Smooth muscle cell (in vitro differentiated cells): ENCODE measurements around the gene AUNIP. TPM values are rescaled to one million over a fixed set of nuclear protein-coding genes. Genes with fewer than 3 reads are reported as not detected.

Experiments used
- DNase-seq: peaks from one replicate; lab custom pipeline; 2025; ENCODE audit not compliant: unreplicated experiment; lab: John Stamatoyannopoulos, UW
- H2AFZ ChIP-seq: fragments of 200-600 bp; sonication (generic); 2 replicates; pipeline ENCODE4 v1.6.0; 2016; ENCODE audit warnings: antibody characterized with exemption, low read depth, mild to moderate bottlenecking
- H3F3A ChIP-seq: fragments of 200-600 bp; sonication (generic); 2 replicates; pipeline ENCODE4 v1.6.0; 2017; ENCODE audit warnings: antibody characterized with exemption, low read depth
- H3K27ac ChIP-seq: fragments of 200-600 bp; sonication (generic); 2 replicates; pipeline ENCODE4 v1.5.1; 2016; ENCODE audit warnings: low read depth, mild to moderate bottlenecking
- H3K27me3 ChIP-seq: fragments of 200-600 bp; sonication (generic); 2 replicates; pipeline ENCODE4 v1.6.1; 2016; ENCODE audit warnings: low read depth, mild to moderate bottlenecking
- H3K36me3 ChIP-seq: fragments of 200-600 bp; sonication (generic); 2 replicates; pipeline ENCODE4 v1.5.1; 2016; ENCODE audit warnings: low read depth
- H3K4me1 ChIP-seq: fragments of 200-600 bp; sonication (generic); 2 replicates; pipeline ENCODE4 v1.5.1; 2016; ENCODE audit warnings: low read depth
- H3K4me2 ChIP-seq: fragments of 200-600 bp; sonication (generic); 2 replicates; pipeline ENCODE4 v1.6.0; 2016; ENCODE audit warnings: mild to moderate bottlenecking
- H3K4me3 ChIP-seq: fragments of 200-600 bp; sonication (generic); 2 replicates; pipeline ENCODE4 v1.5.1; 2016; ENCODE audit warnings: mild to moderate bottlenecking
- H3K79me2 ChIP-seq: fragments of 200-600 bp; sonication (generic); 2 replicates; pipeline ENCODE4 v1.6.0; 2016; ENCODE audit warnings: low read depth, mild to moderate bottlenecking
- H3K9ac ChIP-seq: fragments of 200-600 bp; sonication (generic); 2 replicates; pipeline ENCODE4 v1.6.0; 2016; ENCODE audit warnings: low read depth
- H3K9me3 ChIP-seq: fragments of 200-600 bp; sonication (generic); replicated peaks from 2 replicates; pipeline ENCODE4 v1.5.1; 2016; ENCODE audit warnings: low read depth
- H4K20me1 ChIP-seq: fragments of 200-600 bp; sonication (generic); 2 replicates; pipeline ENCODE4 v1.6.0; 2016; ENCODE audit warnings: low read depth
- WGBS: methylation state at CpG from one replicate; pipeline ENCODE4 v1.1.7; 2016; ENCODE audit warnings: low lambda C conversion rate; 5-methylcytosine and 5-hydroxymethylcytosine counted together
- polyA plus RNA-seq: library from polyadenylated mRNA; unstranded; fragments of >200 nt; fragmentation: Nextera tagmentation; extraction: Ambion mirVana; gene quantifications from 2 replicates; pipeline ENCODE4 v1.2.1, GENCODE V29; 2016
- total RNA-seq: library from RNA; depleted of rRNA; stranded (reverse); fragments of >200 nt; gene quantifications from 2 replicates; pipeline ENCODE4 v1.2.3, GENCODE V29; 2014
- TF ChIP-seq, protein P1 (sequence below): fragments of 200-600 bp; sonication (generic); IDR thresholded peaks from 2 replicates; pipeline ENCODE4 v1.5.1; 2017; ENCODE audit warnings: borderline replicate concordance, mild to moderate bottlenecking, antibody characterized with exemption; ENCODE audit not compliant: insufficient read depth, poor library complexity, severe bottlenecking

AUNIP gene
- total and polyA plus RNA-seq, 2 experiments from 2014 or later = 0.18 to 1.3 TPM

DNA sequence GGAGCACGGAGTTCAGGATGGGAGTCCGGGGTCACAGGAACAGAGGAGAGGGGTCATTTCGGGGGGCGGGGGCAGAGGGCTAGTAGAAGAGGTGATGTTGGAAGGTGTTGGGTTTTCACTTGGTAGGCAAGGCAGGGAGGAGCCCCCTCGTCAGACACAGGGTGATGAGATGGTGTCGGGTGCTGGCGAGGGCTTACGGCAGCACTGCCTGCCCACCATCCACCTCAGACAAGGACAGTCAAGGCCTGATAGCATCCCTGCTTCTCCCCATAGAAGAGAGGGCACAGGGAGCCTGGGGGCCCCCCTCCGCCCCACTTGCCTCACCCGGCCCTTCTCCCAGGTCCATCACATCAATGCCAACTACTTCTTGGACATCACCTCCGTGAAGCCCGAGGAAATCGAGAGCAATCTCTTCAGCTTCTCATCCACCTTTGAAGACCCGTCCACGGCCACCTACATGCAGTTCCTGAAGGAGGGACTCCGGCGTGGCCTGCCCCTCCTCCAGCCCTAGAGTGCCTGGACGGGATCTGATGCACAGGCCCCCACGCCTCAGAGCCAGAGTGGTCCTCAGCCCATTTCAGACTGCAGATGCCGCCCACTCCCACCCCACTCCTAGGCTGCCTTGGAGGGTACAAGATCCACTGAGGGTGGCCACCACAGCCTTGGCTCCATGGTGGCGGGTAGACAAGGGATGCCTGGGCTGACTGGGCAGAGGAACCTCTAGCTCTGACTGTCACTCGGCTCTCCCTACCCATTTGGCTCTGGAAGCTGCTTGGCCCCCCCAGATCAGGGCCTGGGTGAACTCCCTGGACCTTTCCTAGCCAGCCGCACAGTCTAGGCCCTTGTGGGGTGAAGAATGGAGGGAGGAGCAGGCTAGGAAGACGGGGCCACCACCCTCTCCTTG lies 43.8 kb downstream of the AUNIP start:
- Histone ChIP-seq H2AFZ (no peak overlapping the region), H3K27me3 (no peaks in the 10 kb centered on the region), H3K9me3 (no peaks in the 10 kb centered on the region), H3K27ac (no peak overlapping the region), H4K20me1 (peaks cover 3% of the 10 kb centered on the region), H3K79me2 (peaks cover 5% of the 10 kb centered on the region), H3K9ac (no peak overlapping the region), H3K4me3 (no peak overlapping the region), H3F3A (peaks cover 17% of the 10 kb centered on the region), H3K4me2 (no peak overlapping the region), H3K36me3 (no peaks in the 10 kb centered on the region), H3K4me1 (peaks cover 7% of the 10 kb centered on the region)
- WGBS = 98% methylated on average over 24 of the region's 24 CpGs
- TF ChIP-seq, protein P1, sequence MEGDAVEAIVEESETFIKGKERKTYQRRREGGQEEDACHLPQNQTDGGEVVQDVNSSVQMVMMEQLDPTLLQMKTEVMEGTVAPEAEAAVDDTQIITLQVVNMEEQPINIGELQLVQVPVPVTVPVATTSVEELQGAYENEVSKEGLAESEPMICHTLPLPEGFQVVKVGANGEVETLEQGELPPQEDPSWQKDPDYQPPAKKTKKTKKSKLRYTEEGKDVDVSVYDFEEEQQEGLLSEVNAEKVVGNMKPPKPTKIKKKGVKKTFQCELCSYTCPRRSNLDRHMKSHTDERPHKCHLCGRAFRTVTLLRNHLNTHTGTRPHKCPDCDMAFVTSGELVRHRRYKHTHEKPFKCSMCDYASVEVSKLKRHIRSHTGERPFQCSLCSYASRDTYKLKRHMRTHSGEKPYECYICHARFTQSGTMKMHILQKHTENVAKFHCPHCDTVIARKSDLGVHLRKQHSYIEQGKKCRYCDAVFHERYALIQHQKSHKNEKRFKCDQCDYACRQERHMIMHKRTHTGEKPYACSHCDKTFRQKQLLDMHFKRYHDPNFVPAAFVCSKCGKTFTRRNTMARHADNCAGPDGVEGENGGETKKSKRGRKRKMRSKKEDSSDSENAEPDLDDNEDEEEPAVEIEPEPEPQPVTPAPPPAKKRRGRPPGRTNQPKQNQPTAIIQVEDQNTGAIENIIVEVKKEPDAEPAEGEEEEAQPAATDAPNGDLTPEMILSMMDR = no peak
- no peak for DNase-seq

DNA sequence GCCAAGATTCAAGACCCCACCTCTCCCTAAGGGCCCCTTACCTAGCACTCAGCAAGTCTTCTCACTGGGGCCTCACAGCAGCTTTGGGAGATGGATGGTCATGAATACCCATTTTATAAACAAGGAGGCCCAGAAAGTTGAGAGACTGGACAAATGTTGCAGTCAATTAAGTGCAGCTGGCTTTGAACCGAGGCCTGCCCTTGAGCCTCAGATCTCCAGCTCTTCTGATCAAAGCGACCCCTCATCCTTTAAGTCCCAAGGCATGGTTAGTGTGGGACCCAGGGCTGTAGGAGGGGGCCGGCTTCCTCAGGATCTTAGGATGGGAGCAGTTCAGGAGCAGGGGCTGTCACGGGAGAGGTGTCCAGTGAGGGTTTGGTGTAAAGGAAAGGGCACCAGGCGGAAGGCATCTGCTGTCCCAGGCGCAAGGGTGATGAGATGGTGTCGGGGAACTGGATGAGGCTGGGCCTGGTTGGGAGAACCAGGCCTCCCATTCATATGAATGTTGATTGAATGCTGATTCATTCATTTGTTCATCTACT lies 44.6 kb downstream of the AUNIP start:
- TF ChIP-seq, protein P1 = no peak
- Histone ChIP-seq H3K27ac (no peak overlapping the region), H3K9me3 (no peaks in the 10 kb centered on the region), H3K79me2 (no peaks in the 10 kb centered on the region), H3K27me3 (no peaks in the 10 kb centered on the region), H3K4me1 (peaks cover 7% of the 10 kb centered on the region), H2AFZ (no peak overlapping the region), H3K36me3 (no peaks in the 10 kb centered on the region), H3F3A (peaks cover 17% of the 10 kb centered on the region), H3K4me3 (no peak overlapping the region), H3K4me2 (no peak overlapping the region), H4K20me1 (peaks cover 7% of the 10 kb centered on the region), H3K9ac (no peak overlapping the region)
- WGBS = 95% methylated on average over 7 of the region's 7 CpGs
- no peak for DNase-seq

DNA sequence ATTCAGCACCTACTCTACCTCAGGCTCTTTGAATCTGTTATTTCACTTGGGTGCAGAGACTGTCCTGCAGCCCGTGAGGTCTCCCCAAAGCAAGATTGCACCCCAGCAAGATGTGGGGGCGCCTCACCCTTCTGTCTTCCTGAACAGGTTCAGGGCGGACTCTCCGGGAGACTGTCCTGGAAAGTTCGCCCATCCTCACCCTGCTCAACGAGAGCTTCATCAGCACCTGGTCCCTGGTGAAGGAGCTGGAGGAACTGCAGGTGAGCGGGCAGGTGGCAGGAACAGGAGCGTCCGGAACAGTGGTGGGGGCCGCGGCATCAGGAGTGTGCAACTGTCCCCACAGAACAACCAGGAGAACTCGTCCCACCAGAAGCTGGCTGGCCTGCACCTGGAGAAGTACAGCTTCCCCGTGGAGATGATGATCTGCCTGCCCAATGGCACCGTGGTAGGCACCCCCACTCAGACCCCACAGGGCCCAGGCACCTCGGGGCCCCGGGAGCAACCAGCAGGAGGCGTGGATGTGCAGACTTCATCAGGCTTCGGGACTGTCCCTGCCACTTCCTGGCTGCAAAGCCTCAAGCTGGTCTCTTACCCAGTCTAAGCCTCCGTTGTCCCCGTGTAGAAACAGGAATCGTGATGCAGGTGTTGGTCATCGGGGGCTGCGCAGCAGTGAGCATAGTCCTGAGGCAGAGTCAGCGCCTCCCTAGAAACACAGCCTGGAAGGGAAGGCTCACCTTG lies 45.4 kb downstream of the AUNIP start:
- Histone ChIP-seq H3K4me1 (peaks cover 6% of the 10 kb centered on the region), H3K79me2 (no peaks in the 10 kb centered on the region), H3K27ac (no peak overlapping the region), H3K4me3 (no peak overlapping the region), H3K4me2 (no peak overlapping the region), H2AFZ (no peak overlapping the region), H4K20me1 (peaks cover 7% of the 10 kb centered on the region), H3K36me3 (no peaks in the 10 kb centered on the region), H3K27me3 (no peaks in the 10 kb centered on the region), H3F3A (peaks cover 16% of the 10 kb centered on the region), H3K9ac (no peak overlapping the region), H3K9me3 (no peaks in the 10 kb centered on the region)
- WGBS = 96% methylated on average over 24 of the region's 24 CpGs
- TF ChIP-seq, protein P1 = no peak
- DNase-seq = no peak
